HL-60/S4 treated with phorbol 12-myristate 13-acetate at 8.2 ng/mL for 4 days and 3 days (cell line): ENCODE results near the gene TGFBR3L.
"Not testable (repeated sequence)": the region's sequence is repeated elsewhere in the genome, so short reads cannot be mapped to it uniquely, and the experiment has no call there.

ENCODE experiments used
- in situ Hi-C: fragments of 300-500 bp; cut with MboI; formaldehyde crosslinking; loops from 2 replicates; pipeline ENCODE4 v1.15.0; 2022; ENCODE audit warnings: low sequenced_read_pairs

Gene TGFBR3L

DNA sequence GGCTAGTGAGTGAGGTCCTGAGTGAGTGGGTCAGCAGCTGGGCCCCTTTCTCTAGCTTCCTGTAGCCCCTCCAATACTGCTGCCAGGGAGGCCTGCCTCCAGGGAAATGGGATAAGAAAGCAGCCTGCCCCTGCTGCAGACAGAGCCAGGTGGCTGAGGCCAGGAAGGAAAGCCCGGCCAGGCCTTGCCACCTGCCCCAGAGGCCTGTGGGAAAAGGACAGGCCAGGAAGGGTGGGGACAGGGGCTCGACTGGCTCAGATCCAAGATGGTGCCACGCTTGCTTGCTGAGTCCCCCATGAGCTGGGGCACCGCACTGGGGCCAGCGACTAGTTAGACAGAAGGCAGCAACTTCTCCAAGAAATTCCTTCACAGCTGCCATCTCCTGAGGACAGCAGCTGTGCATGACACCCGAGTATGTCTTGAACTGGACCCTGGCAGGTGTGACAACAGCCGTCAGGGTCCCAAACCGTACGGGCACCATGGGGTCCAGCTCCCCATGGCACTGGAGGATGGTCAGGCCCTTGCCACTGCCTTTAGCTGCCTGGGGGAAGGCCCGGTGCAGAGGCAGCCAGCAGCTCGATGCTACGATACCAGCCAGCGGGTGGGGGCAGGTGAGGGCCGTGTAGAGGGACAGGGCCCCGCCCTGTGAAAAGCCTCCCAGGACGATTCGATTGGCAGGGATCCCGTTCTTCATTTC is 35.4 kb upstream of the TGFBR3L start:
- in situ Hi-C loops = no loop called here

DNA sequence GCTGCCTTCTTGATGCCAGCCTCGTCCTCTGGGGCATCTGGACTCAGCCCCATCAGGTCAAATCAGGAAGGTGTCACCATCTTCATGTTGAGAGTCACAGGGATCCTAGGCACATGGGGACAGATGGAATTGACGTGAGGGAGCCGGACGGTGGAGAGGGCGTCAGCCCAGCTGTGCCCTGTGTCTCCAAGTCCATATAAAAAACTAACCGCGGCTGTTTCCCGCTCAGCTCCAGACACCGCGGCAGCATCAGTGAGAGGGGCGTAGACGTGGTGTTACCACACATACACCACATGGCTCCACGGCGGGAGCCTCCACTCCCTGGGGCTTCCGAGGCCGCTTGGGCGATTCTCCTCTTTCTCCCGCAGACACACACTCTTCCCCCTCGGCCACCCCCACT is 34.8 kb upstream of the TGFBR3L start:
- in situ Hi-C loops = no loop called here

DNA sequence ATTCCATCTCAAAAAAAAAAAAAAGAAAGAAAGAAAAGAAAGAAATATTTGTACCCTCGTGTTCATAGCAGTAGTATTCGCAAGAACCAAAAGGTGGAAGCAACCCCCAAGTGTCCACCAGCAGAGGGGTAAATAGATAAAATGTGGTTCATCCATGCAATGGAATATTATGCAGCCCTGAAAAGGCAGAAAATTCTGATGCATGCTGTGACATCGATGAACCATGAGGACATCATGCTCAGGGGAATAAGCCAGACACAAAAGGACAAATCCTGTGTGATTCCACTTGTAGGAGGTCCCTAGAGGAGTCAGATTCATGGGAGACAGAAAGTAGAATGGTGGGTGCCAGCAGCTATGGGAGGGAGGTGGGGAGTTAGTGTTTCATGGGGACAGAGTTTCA is 32.7 kb upstream of the TGFBR3L start:
- in situ Hi-C loops = no loop called here

DNA sequence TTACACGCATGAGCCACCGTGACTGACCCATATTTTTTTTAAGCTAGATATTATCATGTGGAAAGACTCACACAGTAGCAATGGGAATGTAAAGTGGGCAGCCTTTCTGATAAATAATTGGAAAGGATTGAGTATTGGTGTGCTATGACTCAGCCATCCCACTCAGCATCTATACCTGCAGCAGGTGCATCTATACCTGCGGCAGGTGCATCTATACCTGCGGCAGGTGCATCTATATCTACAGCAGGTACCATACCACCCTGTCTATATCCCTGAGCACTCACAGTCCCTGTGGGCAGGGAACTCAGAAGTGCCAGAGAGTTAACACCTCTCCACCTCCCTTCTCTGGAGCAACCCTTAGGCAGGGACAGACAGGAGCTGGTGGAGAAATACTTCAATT is 31.5 kb upstream of the TGFBR3L start:
- in situ Hi-C loops = no loop called here

DNA sequence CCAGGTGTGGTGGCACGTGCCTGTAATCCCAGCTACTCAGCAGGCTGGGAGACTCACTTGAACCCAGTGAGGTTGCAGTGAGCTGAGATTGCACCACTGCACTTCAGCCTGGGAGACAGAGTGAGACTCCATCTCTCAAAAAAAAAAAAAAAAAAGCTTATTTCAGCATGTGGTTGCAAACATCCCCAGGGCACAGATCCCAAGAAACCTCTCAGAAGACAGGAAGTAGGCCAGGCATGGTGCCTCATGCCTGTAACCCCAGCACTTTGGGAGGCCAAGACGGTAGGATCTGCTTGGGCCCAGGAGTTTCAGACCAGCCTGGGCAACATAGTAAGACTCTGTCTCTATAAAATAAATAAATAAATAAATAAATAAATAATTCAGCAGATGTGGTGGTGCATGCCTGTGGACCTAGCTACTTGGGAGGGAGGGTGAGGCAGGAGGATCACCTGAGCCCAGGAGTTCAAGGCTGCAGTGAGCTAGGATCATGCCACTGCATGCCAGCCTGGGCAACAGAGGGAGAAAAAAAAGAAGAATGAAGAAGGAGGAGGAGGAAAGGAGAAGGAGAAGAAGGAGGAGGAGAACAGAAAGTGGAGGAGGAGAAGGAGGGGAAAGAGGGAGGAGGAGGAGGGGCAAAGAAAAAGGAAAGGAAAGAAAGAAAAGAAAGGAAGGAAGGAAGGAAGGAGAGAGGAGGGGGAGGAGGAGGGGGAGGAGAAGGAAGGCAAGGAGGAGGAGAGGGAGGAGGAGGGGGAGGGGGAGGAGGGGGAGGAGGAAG is 30.6 kb upstream of the TGFBR3L start:
- in situ Hi-C loops = no loop called here

DNA sequence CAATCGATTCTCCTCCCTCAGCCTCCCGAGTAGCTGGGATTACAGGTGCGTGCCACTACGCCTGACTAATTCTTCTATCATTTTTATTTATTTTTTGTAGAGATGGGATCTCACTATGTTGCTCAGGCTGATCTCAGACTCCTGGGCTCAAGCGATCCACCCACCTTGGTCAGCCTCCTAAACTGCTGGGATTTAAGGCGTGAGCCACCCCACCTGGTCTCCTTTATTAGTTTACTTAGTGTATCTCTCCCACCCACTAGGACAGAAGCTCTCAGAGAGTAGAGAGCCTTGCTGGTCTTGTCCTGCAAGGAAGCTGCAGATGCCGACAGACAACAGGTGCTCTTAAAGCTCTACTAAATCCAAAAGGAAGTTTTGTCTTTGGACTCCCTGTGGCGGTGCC is 28.8 kb upstream of the TGFBR3L start:
- in situ Hi-C loops = no loop called here

DNA sequence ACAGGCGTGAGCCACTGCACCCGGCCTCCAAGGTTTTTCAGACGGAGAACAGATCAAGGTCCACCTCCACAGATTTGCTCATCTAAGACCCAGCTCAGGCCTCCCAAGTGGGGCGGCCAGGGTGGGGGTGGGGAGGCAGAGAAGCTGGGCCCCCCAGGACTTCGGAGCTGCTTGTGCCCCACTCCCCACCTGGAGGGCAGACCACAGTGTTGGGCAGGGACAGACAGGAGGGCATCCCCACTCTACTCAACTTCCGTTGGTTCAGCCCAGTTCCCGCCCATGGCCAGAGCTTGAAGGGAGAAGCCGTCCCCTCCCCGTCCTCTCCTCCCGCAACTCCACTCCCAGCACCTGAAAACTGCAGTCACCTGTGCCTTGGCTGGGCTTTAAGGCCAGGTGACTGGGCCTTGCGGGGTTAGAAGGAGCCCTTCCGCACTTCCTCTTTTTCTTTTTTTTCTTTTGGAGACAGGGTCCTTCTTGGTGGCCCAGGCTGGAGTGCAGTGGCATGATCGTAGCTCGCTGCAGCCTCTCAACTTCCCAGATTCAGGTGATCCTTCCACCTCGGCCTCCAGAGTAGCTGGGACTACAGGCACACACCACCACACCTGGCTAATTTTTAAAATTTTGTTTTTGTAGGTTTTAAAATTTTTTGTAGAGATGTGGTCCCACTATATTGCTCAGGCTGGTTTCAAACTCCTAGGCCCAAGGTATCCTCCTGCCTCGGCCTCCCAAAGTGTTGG is 27.1 kb upstream of the TGFBR3L start:
- in situ Hi-C loops = no loop called here

DNA sequence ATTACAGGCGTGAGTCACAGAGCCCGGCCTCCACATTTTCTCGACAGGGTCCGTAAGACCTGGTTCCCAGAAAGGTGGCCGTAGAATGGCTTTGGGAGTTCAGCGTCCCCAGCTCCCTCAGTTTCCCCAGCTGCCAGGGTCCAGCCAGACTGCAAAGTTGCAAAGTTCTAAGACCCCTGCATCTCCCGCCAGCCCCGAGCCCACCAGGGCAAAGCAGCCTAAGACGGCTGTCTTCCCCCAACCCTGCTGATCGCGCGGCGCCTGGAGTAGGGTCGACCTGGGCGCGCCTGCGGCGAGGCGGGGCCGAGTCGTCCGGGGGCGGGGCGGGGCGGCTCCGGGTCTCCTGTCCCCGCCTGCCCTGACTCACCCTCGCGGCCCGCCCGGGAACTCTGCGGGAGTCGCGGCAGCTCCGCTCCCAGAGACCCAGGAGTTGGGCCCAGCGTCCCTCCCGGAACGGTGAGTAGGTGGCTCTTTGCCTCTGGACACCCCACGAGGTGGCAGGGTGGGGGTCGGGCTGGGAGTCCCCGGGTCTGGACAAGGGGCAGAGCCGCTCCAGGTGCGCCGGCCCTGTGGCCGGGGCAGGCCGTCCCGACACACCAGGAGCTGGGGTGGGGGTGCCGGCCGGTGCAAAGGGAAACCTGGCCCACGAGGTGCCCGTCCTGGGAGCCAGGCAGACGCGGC is 26.3 kb upstream of the TGFBR3L start, which contains the start of gene LRRC8E:
Gene LRRC8E (plus strand): TSS at position 366 of the 681 bp plus-strand sequence. CDS start 7,094 bp downstream, outside the sequence.
- in situ Hi-C loops = no loop called here

DNA sequence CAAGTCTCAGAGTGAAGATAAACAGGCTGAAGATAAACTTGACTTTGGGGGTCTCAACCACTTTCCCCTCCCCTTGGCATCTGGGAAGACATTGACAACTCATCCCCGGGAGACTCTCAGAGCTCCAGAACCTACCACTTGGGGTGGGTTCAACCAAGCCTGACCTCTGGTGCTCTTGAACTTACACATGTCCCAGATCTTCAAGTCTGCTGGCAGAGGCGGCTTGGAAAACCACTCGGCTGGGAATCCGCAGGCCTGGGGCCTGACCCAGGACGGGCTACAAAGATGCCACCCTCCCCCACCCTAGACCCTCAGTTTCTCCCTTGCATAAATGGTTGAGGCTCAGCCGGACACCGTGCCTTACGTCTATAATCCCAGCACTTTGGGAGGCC is 25.8 kb upstream of the TGFBR3L start:
- in situ Hi-C loops = no loop called here

DNA sequence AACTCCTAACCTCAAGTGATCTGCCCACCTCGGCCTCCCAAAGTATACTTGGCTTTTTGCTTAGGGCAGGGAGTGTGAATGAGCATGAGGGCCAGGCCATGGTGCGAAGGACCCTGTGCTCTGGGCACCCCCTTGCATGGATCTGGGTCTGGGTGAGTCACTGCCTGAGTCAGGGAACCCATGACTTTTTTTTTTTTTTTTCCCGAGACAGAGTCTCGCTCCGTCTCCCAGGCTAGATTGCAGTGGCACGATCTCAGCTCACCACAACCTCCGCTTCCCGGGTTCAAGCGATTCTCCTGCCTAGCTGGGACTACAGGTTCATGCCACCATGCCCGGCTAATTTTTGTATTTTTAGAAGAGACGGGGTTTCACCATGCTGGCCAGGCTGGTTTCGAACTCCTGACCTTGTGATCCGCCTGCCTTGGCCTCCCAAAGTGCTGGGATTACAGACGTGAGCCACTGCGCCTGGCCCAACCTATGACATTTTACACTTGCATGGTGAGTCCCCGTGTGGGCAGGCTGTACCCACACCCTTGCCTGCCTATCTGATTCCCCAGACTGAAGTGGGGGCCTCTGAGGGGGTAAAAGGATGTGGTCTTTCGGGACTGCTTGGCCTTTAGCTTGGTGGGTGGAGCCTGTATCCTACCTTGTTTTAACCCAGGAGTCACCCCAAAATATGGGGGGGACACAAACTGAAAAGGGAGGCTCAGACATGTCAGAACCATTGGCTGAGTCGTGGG is 21.1 kb upstream of the TGFBR3L start:
- in situ Hi-C loops = not testable (repeated sequence)

DNA sequence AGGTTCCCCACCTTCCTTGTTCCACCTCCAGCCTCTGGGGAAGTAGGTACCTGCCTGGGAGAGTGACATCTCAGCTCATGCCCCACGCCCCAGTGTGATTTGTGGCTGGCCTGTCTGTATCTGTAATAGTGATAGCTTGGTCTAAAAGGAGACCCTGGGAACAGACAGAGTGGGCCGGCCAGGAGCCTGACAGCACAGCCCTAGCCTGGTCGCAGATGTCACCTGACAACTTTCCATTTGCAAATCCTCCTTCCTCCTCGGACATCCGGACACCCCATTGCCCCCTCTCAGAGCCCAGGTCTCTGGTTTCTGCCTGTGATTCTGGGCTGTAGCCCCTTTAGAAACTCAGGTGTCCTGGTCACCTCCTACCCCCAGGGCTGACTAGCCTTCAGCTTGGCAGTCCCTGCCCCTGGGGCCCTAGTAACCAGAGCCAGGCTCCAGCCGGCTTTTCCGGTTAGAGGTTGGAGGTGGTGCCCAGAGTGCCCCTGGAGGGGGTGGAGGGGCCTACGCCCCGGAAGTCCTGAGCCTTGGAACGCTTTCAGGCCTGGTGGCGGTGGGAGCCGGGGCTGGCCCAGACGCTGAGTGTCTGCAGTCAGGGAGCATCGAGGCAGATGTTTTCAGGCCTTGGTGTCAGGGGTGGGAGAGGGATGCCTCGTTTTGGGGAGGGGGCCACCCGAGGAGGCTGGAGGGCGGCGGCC is 19.9 kb upstream of the TGFBR3L start:
- in situ Hi-C loops = no loop called here

DNA sequence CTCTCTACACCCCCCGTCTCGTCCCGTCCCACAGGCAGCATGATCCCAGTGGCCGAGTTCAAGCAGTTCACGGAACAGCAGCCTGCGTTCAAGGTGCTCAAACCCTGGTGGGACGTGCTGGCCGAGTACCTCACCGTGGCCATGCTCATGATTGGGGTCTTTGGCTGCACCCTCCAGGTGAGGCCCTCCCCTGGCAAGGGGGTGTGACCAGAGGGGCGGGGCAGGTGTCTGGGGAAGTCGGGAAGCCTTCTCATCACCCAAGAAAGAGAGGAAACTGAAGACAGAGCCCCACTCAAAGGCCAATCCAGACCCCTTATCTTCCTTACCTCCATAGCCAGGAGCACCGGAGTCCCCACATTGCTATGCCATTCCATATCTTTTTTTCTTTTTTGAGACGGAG is 19.1 kb upstream of the TGFBR3L start:
- in situ Hi-C loops = no loop called here

DNA sequence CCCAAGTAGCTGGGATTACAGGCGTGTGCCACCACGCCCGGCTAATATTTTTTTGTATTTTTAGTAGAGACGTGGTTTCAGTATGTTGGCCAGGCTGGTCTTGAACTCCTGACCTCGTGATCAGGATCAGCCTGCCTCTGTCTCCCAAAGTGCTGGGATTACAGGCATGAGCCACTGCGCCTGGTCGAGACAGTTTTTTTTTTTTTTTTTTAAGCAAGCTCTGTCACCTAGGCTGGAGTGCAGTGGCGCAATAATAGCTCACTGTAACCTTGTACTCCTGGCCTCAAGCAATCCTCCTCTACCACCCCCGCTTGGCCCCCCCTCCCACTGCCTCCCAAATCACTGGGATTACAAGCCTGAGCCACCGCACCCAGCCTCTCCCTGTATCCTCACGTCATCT is 17.3 kb upstream of the TGFBR3L start:
- in situ Hi-C loops = no loop called here

DNA sequence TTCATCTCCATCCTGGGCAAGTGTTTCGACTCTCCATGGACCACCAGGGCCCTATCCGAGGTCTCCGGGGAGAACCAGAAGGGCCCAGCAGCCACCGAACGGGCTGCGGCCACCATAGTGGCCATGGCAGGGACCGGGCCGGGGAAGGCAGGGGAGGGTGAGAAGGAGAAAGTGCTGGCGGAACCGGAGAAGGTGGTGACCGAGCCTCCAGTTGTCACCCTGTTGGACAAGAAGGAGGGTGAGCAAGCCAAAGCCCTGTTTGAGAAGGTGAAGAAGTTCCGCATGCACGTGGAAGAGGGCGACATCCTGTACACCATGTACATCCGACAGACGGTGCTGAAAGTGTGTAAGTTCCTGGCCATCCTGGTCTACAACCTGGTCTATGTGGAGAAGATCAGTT is 15.7 kb upstream of the TGFBR3L start:
- in situ Hi-C loops = no loop called here

DNA sequence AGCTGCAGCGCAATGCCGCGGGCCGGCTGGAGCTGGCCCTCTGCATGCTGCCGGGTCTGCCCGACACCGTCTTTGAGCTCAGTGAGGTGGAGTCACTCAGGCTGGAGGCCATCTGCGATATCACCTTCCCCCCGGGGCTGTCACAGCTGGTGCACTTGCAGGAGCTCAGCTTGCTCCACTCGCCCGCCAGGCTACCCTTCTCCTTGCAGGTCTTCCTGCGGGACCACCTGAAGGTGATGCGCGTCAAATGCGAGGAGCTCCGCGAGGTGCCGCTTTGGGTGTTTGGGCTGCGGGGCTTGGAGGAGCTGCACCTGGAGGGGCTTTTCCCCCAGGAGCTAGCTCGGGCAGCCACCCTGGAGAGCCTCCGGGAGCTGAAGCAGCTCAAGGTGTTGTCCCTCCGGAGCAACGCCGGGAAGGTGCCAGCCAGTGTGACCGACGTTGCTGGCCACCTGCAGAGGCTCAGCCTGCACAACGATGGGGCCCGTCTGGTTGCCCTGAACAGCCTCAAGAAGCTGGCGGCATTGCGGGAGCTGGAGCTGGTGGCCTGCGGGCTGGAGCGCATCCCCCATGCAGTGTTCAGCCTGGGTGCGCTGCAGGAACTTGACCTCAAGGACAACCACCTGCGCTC is 14.8 kb upstream of the TGFBR3L start:
- in situ Hi-C loops = no loop called here

DNA sequence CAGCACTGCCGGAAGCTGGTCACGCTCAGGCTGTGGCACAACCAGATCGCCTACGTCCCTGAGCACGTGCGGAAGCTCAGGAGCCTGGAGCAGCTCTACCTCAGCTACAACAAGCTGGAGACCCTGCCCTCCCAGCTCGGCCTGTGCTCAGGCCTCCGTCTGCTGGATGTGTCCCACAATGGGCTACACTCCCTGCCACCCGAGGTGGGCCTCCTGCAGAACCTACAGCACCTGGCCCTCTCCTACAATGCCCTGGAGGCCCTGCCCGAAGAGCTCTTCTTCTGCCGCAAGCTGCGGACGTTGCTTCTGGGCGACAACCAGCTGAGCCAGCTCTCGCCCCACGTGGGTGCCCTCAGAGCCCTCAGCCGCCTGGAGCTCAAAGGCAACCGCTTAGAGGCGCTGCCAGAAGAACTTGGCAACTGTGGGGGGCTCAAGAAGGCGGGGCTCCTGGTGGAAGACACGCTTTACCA is 14.2 kb upstream of the TGFBR3L start:
- in situ Hi-C loops = no loop called here

DNA sequence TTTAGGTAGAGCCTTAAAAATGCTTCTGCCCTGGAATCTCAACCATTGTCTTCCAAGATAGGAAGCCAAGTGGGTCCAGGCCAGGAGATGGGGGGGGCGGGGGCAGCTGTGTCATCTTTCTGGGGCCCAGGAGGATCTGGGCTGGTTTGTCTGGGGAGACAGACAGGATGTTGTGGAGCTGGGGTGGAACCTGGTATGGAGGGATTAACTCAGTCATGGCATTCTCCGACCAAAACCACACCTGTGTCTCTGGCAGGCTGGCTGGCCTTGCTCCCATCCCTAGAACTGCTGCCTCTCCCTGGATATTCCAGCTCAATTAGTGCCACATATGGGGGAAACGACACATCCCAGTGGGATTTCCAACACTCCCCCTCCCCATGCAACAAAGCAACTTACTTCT is 13.7 kb upstream of the TGFBR3L start:
- in situ Hi-C loops = no loop called here

DNA sequence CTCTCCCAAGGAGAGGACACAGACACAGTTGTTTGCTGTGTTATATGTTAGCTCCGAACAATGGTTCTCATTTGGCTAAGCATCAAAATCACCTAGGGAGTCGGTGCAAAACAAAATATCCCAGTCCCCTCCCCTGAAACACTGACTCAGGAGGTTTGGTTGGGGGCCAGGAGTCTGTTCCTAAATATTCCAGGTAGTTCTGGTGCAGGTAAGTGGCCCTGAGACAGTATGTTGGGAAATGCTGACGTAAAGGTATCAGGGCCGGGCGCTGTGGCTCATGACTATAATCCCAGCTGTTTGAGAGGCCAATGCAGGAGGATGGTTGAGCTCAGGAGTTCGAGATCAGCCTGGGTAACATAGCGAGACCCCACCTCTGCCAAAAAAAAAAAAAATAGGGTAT is 13.3 kb upstream of the TGFBR3L start:
- in situ Hi-C loops = no loop called here

DNA sequence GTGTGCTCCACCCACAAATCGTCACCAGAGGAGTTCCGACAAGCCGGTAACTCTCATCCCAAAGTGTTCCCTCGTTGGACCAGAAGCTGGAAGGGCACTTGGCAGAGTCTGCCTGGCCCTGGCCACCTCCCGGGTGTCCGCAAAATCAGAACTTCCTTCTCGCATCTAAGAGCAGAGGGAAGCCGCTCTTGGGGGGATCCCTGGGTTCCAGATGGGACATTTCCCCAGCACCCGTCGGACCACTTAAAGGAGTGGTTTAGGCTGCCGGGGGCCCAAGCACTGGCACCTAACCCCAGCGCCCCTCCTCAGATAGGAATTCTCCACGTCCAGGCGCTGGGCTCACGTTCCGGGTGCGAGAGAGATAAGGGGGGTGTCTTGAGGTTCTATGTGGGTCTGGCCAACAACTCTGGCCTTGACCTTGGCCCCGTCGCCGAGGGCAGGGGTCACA is 11.8 kb upstream of the TGFBR3L start:
- in situ Hi-C loops = no loop called here
